Prostate gland (tissue), 2 donors: ENCODE measurements around the gene GNAI2. TPM values are rescaled to one million over a fixed set of nuclear protein-coding genes. Genes with fewer than 3 reads are reported as not detected.

ENCODE experiments used
- DNase-seq: peaks from one replicate; pipeline ENCODE4 v3.0.0-alpha.2; 2019; ENCODE audit warnings: low spot score
- H3K27ac ChIP-seq, 2 donors: fragments of 200-600 bp; sonication (generic); 2 replicates each; pipeline ENCODE4 v1.5.1; 2017 to 2019
- H3K27me3 ChIP-seq: fragments of 200-600 bp; sonication (generic); replicated peaks from 2 replicates; pipeline ENCODE4 v1.5.1; 2019; ENCODE audit not compliant: insufficient read depth
- H3K36me3 ChIP-seq, 2 donors: fragments of 200-600 bp; sonication (generic); 1 replicate in 1 of 2; 2 replicates in 1 of 2; pipeline versions ENCODE4 v1.5.1 to v1.8.1; 2017 to 2019
- H3K4me1 ChIP-seq: fragments of 200-600 bp; sonication (generic); replicated peaks from 2 replicates; pipeline ENCODE4 v1.5.1; 2019
- H3K4me3 ChIP-seq, 2 donors: fragments of 200-600 bp; sonication (generic); 2 replicates each; pipeline ENCODE4 v1.5.1; 2017 to 2019
- H3K9me3 ChIP-seq: fragments of 200-600 bp; sonication (generic); 2 replicates; pipeline ENCODE4 v1.5.1; 2017
- CTCF ChIP-seq, 4 experiments: fragments of 200-600 bp in 2 of 4; fragments of 450-650 bp in 2 of 4; sonication (generic) in 2 of 4; IDR thresholded peaks; 1 replicate in 3 of 4; 2 replicates in 1 of 4; pipeline ENCODE4 v1.5.1; 2016 to 2019; ENCODE audit warnings: antibody characterized with exemption in 4 of 4, mild to moderate bottlenecking in 2 of 4, moderate library complexity in 2 of 4
- POLR2A ChIP-seq: fragments of 450-650 bp; IDR thresholded peaks from one replicate; pipeline ENCODE4 v1.6.1; 2016; ENCODE audit warnings: antibody characterized with exemption, mild to moderate bottlenecking
- POLR2AphosphoS5 ChIP-seq: sonication (generic); formaldehyde crosslinking; IDR thresholded peaks from one replicate; pipeline ENCODE4 v1.6.1; 2017; ENCODE audit warnings: antibody characterized with exemption
- WGBS: methylation state at CpG from one replicate; pipeline ENCODE4 v1.1.5; 2018; 5-methylcytosine and 5-hydroxymethylcytosine counted together
- intact Hi-C: fragments of 100-400 bp; cut with DNase I; formaldehyde crosslinking; loops from one replicate; pipeline ENCODE4 v1.14.2; 2022
- microRNA-seq: library from miRNA; unstranded; fragments of <30 nt; microRNA quantifications from one replicate; pipeline ENCODE4, GENCODE V29; 2016
- small RNA-seq, 2 donors: library from RNA; depleted of rRNA; stranded (forward); fragments of <200 nt; gene quantifications; one replicate each; pipeline ENCODE3, GENCODE V24; 2016
- total RNA-seq, 2 donors: library from RNA; depleted of rRNA; stranded (reverse); fragments of >200 nt; gene quantifications; one replicate each; pipeline ENCODE4 v1.1.0, GENCODE V29; 2016

GNAI2 gene
- total RNA-seq, 2 donors from 2014 or later, result 118 to 301 TPM

DNA sequence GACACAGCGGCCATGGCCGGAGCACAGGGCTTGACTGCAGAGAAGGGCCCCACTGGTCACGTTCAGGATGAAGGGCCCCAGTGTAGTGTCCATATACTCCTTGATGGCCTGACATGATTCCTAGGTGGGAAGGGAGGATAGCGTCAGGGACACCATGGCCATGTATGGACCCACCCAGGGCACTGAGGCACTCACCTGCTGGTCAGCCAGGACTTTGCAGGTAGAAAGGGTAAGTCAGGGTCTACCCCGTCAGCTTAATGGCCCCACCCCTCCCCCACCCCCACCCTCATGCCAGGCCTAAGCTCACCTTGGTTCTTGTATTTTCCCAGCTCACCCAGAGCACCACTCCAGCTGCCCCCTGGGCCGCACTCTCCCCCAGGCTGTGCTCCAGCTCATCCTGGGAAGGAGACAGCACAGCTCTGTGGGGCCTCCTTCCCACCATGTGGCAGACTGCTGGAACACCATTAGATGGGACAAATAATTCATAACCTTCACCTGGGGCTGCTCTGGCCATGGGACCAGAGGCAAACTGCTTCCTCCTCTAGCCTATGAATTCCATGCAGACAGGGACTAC lies 64.8 kb downstream of the GNAI2 start:
- DNase-seq, result no peak

DNA sequence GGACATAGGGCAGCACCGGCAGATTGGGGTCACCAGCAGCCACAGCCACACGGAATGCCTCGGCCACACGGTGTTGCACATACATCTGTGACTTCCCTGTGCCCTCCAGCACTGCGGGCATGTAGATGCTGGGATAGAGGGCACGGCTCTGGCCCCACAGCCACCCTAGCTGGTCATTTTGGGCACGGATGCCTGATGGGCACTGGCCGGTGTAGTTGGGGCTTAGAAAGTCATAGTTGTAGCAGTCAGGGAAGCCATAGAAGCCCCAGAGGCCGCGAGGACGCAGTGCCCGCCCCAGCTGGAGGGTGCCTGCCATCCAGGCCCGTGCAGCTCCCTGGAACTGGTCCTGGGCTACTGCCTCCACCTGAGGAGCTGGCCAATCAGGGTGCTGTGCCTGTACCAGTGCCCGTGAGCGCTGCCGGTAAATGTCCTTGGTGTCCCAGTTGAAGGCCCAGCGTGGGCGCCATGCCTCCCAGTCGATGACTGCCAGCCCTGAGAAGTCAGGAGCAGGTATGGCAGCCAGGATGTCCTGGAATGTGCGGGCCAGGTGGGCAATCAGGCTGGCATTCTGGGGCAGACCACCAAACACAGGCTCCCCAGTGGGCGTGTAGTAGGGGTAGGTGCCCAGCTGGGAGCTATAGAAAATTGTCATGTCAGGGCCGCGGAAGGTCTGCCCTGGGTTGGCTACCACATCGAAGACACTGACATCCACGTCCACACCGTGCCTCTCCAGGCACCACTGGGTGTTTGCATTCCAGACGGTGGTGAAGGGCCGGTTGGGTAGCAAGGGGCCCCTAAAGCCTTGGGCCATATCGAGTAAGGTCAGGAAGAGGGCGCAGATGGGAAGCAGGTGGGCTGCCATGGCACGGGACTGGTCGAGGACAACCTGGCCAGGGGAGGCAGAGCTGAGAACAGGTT lies 66.3 kb downstream of the GNAI2 start:
- no peak overlapping the region for H3K4me3 ChIP-seq

More for the DNA sequence above, 64.8 kb downstream of the GNAI2 start:
- intact Hi-C loops, result no loop called here
- 92% methylated on average over 6 of the region's 6 CpGs for WGBS
- no peaks in the 10 kb centered on the region for H3K9me3 ChIP-seq
- no peak overlapping the region for H3K4me3 ChIP-seq
- H3K27ac ChIP-seq, result peak overlapping the region; percentile 84 to 89
- H3K27me3 ChIP-seq, result no peaks in the 10 kb centered on the region
- no peak for TF ChIP-seq POLR2A
- TF ChIP-seq CTCF (IDR thresholded peaks at IDR 0.05), result no peak
- no peak for TF ChIP-seq POLR2AphosphoS5
- peaks cover 11% of the 10 kb centered on the region for H3K4me1 ChIP-seq
- no peaks in the 10 kb centered on the region for H3K36me3 ChIP-seq

DNA sequence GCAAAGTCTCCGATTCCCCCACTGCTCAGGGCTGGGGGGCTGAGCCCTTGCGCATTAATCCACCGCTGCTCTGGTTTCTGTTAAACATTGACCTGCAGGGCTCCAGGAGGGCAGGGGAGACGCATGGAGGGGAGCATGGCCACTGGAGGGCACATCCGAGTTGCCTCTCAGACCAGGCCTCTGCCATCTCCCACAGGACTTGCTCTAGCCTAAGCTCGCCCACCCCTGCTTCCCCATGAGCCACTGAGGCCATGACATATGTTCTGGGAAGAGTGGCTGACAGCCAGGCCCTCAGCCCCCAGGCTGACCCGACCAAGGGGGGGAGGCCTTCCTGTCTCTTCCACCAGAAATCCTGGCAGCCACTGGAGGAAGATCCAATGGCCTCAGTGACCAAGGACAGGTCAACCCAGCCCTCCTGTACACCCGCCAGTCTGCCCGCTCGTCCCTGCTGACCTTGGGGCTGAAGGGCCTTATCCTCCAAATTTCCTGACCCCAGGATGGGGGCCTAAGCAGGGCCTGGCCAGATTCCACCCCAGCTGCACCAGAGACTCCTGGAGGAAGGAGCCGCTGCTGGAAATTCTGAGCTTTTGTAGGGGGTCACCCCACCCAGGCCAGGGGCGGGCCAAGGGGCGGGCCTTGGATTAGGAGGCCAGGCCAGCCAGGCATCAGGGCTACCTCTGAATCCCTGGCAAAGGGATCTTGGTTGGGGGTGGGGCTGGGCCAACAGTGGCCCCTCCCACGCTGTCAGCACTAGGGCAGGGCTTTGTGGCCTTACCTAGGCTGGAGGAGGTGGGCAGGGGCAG lies 67.2 kb downstream of the GNAI2 start, which contains the start of gene HYAL1:
Gene HYAL1, minus strand, starts transcription at position 562 of the 803 bp plus-strand sequence. CDS start 618 bp downstream, outside the sequence.
- DNase-seq, result no peak
- TF ChIP-seq POLR2AphosphoS5 (no peak), POLR2A (no peak), CTCF (IDR thresholded peaks at IDR 0.05) (no peak)
- H3K4me1 ChIP-seq, result peaks cover 7% of the 10 kb centered on the region
- no peaks in the 10 kb centered on the region for H3K36me3 ChIP-seq
- H3K9me3 ChIP-seq, result no peaks in the 10 kb centered on the region
- no peaks in the 10 kb centered on the region for H3K27me3 ChIP-seq
- intact Hi-C loops, result no loop called here
- peak within 1 kb of the TSS in 1 of 2 donors; percentile 32 for H3K27ac ChIP-seq
- WGBS, result 53% methylated on average over 13 of the region's 14 CpGs
- no peak within 1 kb of the TSS for H3K4me3 ChIP-seq

More for the DNA sequence above, 66.3 kb downstream of the GNAI2 start:
- no peak for DNase-seq
- intact Hi-C loops, result no loop called here
- TF ChIP-seq CTCF (IDR thresholded peaks at IDR 0.05), result no peak
- no peak for TF ChIP-seq POLR2AphosphoS5
- no peak for TF ChIP-seq POLR2A
- 84% methylated on average over 25 of the region's 32 CpGs for WGBS
- no peaks in the 10 kb centered on the region for H3K27me3 ChIP-seq
- H3K27ac ChIP-seq, result no peak overlapping the region
- no peaks in the 10 kb centered on the region for H3K9me3 ChIP-seq
- H3K36me3 ChIP-seq, result no peaks in the 10 kb centered on the region
- H3K4me1 ChIP-seq, result peaks cover 11% of the 10 kb centered on the region

DNA sequence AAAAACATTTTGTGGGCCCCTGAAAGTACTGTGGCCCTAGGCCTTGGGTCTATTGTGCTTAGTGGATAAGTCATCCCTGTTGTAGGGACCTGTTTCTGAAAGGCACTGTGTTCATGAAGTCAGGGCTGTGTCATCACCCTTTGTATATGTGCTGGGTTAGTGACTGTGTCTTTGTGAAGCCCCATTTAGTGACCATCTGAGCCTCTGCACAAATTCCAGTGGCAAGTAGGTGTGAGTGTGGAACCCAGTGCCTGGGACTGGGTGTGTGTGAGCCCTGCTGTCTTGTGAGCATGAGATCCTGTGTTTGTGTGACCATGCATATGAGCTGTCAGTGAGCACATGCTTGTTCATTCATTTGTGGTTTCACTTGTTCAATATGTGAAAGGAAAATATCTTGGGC lies 68.6 kb downstream of the GNAI2 start:
- H3K36me3 ChIP-seq, result no peaks in the 10 kb centered on the region
- intact Hi-C loops, result no loop called here
- no peak for DNase-seq
- H3K9me3 ChIP-seq, result no peaks in the 10 kb centered on the region
- H3K27me3 ChIP-seq, result no peaks in the 10 kb centered on the region
- no peaks in the 10 kb centered on the region for H3K4me1 ChIP-seq
- no peak for TF ChIP-seq CTCF (IDR thresholded peaks at IDR 0.05)
- no peak for TF ChIP-seq POLR2A
- no peak for TF ChIP-seq POLR2AphosphoS5
- no peak overlapping the region for H3K4me3 ChIP-seq
- no peak overlapping the region for H3K27ac ChIP-seq

Small RNA genes within 50 kb of the gene (microRNA-seq; reads per million reads assigned to microRNA genes)
- gene MIR5787, result not detected

Small RNA genes within 50 kb of the gene (small RNA-seq; reads per million reads assigned to genes)
- 0 reads per million in 2 donors for gene MIR5787

Other genes starting within 250 kb of the GNAI2 start
- 100 to 1,000 TPM; 135 to 260 TPM for gene RBM5, start 147.3 kb upstream of the GNAI2 start, total RNA-seq
- 10 to 100 TPM; 43.3 to 71.8 TPM for gene SEMA3F, start 80.9 kb upstream of the GNAI2 start, total RNA-seq
- not detected for gene GNAT1, start 44.6 kb upstream of the GNAI2 start, total RNA-seq
- gene SLC38A3, start 30.9 kb upstream of the GNAI2 start, total RNA-seq, result 1 to 10 TPM in 1 of 2 donors, under 1 TPM in 1; 0.41 to 4.0 TPM
- 10 to 100 TPM in 1 of 2 donors, 1 to 10 TPM in 1; 8.7 to 32.0 TPM for gene SEMA3B, start 32.9 kb downstream of the GNAI2 start, total RNA-seq
- gene LSMEM2, start 42.9 kb downstream of the GNAI2 start, total RNA-seq, result not detected
- 10 to 100 TPM; 93.0 to 99.9 TPM for gene IFRD2, start 56.2 kb downstream of the GNAI2 start, total RNA-seq
- gene HYAL3, start 63.2 kb downstream of the GNAI2 start, total RNA-seq, result 10 to 100 TPM in 1 of 2 donors, 1 to 10 TPM in 1; 4.1 to 10.7 TPM
- 10 to 100 TPM; 15.8 to 28.0 TPM for gene NAA80, start 63.2 kb downstream of the GNAI2 start, total RNA-seq
- 1 to 10 TPM; 2.0 TPM for gene HYAL1, start 67.4 kb downstream of the GNAI2 start, total RNA-seq
- gene HYAL2, start 86.5 kb downstream of the GNAI2 start, total RNA-seq, result 100 to 1,000 TPM in 1 of 2 donors, 10 to 100 TPM in 1; 76.1 to 131 TPM
- 100 to 1,000 TPM in 1 of 2 donors, 10 to 100 TPM in 1; 31.9 to 121 TPM for gene TUSC2, start 92.0 kb downstream of the GNAI2 start, total RNA-seq
- 10 to 100 TPM; 23.8 to 36.6 TPM for gene RASSF1, start 104.6 kb downstream of the GNAI2 start, total RNA-seq
- 10 to 100 TPM in 1 of 2 donors, 1 to 10 TPM in 1; 1.6 to 41.9 TPM for gene ZMYND10, start 109.5 kb downstream of the GNAI2 start, total RNA-seq
- gene NPRL2, start 114.6 kb downstream of the GNAI2 start, total RNA-seq, result 10 to 100 TPM; 22.8 to 32.1 TPM
- 10 to 100 TPM; 33.2 to 39.9 TPM for gene CYB561D2, start 114.7 kb downstream of the GNAI2 start, total RNA-seq
- gene TMEM115, start 123.3 kb downstream of the GNAI2 start, total RNA-seq, result 10 to 100 TPM; 73.0 to 76.7 TPM